GM18508 (cell line): ENCODE results near the gene C11orf24.

Source experiments
- ATAC-seq: cut with Tn5 transposase; IDR thresholded peaks from one replicate; pipeline ENCODE4 v1.9.1; 2021; ENCODE audit warnings: moderate number of reproducible peaks; ENCODE audit not compliant: insufficient read depth, unreplicated experiment

Gene C11orf24

DNA sequence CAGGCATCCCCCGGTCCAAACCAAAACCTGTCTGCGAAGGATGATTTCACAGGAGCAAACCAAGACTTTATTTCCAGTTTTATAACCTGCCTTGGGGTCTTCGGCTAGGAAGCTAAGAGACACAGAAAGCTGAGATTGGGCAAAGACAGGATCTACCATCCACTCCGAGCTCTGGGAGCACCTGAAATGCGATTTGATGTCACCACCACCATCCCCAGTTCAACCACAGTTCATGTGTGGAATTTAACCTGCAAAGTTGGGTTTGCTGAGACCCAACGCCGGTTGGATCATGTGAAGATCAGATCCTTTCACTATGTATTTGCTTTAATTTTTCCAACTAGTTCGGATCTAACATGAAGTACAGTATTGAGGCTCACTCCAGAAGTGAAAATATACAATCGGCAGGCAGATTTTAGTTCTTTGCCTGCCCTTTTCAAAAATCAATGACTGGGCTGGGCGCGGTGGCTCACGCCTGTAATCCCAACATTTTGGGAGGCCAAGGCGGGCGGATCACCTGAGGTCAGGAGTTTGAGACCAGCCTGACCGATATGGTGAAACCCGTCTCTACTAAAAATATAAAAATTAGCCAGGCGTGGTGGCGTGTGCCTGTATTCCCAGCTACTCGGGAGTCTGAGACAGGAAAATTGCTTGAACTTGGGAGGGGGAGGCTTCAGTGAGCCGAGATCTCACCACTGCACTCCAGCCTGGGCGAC is 1.4 kb upstream of the C11orf24 start:
- no peak for ATAC-seq

DNA sequence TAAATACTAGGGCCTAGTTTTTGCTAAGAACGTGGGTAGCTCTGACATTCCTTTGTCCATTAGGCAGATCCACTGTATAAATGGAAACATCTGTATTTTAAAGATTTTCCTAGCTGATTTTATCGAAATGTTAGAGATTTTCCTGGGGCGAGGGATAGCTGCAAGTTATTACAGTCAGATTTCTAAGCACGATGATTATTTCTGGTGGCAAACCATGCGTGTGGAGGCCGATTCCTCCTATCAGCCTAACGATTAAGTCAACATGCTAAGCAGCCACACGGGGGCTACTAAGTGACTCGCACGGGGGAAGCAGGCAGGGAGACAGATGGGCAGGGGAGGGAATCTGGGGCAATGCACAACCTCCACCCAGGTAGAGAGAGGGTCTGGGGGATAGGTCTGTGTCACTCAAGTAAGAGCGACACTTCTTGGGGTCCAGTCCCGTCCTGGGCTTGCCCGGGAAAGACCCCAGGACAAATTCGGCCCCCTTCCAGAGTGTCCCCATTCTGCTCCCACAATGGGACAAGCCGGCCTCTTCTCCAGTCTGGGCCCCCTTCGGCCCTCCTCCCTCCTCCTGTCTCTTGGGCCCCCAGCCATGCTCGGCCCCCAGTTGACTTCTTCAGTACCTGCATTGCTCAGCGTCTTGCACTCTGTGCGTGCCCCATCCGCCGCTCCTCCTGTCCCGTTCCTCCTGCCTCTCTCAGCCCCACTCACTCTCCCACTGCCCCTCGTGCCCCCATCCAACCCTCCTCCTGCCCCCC is 571 bp downstream of the C11orf24 start:
- no peak for ATAC-seq

DNA sequence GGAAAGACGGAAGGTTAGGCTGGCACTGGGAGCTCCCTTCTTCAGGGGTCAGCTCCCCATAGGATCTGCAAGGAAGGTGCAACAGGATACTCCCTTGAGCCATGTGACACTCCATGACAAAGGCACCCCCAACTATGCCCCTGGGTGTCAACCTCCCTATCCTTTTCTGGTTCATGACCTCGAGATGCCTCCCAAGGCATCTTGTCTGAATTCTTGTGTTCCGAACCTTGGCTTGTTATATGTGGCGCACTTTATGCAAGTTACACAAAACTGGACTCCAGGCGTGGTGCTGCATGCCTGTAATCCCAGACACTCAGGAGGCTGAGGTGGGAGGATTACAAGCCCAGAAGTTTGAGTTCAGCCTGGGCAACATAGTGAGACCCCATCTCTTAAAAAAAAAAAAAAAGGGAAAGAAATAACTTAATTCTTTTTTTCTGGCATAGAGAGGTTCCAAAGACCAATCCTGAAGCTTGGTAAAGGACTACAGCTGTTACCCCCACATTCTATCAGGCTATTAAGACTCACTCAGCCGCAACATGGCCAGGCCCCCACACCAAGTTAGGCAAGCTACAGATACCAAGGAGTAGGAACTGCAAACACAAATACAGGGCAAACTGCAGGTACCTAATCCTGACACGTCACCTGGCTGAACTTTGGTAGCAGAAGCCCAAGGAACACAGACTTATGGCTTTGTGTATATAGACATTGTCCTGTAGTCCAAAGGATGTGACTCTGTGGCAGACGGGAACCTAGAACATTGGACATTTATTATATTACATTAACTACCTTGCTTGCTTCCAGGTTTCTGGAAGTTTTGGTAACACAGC is 1.4 kb downstream of the C11orf24 start:
- no peak for ATAC-seq

DNA sequence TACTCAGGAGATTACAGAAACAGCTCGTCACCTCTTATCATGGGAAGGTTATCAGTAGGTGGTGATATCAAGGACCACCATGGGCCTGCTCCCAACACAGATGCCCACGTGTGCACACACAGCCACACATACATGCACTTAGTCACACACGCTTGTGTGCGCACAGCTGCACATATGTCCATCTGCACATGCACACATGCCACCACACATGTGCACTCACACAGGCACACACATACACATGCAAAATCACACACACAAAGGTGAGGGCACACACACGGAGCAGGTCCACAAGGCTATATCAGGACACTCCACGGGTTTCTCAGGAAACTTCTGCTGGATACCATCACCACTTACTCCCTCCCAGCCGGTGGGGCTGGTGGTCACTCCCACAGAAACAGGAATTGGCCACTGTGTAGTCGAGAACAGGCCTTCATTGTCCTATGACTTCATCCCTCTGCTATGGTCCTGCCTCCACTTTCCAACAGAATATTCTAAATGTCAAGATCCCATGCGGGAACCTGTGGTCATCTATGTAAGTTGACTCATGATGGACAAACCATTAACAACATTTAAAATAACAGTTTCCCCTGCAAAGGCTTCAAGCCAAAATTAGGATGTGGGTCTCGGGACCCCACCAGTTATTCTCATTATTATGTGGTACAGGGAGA is 2.2 kb downstream of the C11orf24 start:
- ATAC-seq, result no peak

DNA sequence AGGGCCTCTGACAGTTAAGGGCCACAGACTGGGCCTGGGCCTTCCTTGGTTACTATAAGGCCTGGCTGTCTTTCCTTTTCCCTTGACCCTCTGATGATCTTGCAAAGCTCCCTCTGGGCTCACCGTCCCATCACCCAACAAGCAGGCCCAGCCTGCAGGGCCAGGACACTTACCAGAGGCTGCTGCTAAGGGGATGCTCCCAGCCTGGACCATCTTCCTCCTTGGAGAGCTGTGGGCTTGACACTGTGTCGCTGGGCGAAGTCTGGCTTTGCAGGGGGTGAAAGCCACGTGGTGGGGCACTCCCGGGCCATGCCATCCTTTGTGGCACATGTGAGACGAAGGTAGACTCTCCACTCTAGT is 3.9 kb downstream of the C11orf24 start:
- ATAC-seq, result no peak

DNA sequence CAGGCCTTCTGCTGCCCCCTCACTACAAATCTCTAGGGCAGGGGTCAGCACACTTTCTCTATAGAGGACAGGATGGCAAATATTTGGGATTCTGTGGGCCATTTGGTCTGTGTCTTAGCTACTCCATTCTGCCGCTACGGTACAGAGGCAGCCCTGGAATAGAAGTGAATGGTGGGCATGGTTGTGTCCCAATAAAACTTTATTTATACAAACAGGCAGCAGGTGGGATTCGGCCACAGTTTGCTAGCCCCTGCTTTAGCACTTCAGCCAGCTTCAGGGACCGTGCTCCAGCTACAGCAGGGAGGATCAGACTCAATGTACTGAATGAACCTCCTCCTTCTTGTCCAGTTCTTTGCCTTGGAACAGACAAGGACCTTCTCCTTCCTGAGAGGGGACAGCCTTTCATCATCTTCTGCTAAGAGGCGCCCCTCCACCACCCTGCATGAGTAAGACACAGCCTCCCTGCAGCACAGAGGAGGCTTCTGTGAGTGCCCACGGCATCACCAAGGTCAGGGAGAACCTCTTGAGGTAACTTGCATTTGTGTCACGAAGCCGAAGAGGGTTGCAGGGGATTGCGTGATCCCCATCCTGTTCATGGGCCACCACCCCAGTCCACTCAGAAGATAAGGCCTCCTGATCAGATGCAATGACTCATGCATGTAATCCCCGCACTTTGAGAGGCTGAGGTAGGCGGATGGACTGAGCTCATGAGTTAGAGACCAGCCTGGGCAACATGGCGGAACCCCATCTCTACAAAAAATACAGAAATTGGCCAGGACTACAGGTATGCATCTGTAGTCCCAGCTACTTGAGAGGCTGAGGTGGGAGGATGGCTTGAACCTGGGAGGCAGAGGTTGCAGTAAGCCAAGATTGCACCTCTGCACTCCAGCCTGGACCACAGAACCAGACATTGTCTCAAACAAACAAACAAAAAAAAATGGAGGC is 4.6 kb downstream of the C11orf24 start:
- no peak for ATAC-seq

DNA sequence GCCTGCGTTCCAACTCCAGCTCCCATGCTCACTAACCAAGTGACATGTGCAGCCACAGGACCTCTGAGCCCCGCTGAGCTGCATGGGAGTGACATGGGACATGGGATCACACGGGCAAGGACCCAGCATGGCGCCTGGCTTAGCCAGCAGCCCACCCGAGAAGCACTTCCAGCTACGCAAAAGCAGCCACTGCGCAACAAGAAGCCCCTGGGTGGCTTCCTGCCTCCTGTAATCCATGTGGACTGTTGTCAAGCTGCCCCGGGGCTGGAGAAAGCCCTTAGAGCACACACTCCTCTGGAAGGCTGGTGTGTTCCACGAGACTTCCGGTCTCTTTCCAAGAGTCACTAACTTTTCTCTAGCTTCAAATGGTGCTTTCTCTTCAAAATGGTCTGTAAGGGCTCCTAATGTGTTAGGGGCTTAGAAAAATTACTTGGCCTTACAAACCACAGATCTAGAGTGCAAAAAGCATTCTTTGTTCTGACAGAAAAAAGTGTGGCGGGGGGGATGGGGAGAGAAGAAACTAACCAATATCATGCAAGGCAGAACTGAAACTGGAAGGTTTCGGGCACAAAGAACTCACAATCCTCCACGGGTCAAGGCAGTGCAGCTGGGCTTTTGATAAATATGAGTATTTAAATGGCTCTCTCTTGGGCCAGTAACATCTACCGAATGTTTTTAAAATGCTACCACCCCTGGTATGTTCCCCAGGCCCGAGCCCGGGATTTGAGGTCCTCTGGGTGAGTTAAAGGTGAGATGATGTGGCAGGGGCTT is 5.5 kb downstream of the C11orf24 start:
- ATAC-seq, result no peak

DNA sequence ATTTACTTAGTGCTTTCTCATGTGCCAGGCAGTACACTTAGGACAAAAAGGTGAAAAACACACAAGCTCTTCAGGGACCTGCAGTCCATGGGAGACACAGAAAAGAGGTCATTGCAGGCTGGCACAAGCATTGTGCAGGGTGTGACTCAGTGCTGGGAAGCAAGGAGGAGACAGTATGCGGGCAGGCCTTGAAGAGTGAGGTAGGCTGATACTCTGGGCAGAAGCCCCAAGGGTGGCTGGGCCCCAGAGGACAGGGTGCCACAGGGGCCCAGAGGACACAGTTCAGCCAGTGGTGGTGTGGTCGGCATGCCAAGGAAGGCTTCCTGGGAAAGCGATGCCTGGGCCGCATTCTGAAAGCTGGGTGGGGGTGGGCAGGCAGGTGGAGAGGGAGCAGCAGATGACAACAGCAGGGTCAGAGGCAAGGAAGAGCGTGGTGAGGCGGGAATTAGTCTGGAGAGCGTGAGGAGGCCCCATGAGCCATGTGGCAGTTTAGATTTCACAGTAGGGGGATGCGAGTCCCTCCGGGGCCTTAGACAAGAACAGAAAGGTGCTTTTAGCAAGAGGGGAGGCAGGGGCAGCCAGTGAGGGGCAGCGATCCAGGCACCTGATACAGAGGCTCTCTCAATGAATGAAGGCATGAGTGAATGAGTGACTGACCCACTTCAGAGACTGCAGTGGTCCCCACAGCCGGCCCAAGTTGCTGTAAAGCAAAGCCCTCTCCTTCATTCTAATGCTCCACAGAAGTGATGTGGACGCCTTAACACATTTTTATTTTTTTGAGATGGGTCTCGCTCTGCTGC is 6.8 kb downstream of the C11orf24 start:
- no peak for ATAC-seq

DNA sequence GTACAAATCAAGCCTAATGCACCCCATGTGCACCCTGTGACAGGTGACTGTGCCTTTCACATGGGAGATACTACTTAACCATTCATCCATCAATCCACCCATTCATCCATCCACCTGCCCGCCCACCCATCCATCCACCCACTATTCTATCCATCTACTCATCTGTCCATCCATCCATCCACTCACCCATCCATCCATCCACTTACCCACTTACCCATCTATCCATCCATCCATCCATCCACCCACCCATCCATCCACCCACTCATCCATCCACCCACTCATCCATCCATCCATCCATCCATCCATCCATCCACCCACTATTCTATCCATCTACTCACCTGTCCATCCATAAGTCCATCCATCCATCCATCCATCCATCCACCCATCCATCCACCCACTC is 7.5 kb downstream of the C11orf24 start:
- ATAC-seq, result no peak

DNA sequence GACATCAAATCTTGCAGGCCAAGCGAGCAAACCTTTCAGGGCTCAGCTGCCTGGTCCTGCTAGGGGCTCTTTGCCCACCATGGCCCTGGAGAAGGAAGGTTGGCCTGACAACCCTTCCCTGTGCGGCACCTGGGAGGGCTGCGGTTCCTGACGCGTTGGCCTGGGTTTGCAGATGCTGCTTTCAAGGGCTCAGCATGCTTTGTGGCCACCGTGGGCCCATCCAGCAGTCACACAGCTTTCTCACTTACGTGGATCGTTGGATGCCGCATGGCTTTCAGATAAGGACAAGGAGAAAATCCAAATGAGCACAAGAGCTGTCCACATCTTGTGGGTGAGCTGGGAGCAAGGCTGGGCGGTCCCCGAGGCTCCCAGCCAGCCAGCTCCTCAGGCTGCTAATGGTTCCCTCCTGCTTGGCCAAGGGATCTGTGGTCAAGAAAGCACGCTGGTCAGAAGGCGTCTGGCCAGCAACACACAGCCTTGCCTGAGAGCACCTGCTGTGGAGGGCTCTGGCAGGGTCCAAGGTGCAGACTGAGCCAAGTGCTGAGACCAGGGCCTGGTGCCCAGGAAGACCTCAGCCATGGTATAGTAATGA is 8.2 kb downstream of the C11orf24 start:
- ATAC-seq, result no peak

DNA sequence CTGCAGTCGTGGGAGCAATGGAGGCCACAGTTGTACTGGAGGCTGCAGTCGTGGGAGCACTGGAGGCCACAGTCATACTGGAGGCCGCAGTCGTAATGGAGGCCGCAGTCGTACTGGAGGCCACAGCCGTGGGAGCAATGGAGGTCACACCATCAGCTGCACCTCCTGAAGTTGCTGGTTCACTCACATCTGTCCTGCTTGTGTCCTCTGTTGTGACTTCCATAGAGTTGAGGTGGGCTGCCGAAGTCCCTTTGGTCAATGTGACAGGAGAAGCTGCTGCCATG is 9.3 kb downstream of the C11orf24 start:
- no peak for ATAC-seq

DNA sequence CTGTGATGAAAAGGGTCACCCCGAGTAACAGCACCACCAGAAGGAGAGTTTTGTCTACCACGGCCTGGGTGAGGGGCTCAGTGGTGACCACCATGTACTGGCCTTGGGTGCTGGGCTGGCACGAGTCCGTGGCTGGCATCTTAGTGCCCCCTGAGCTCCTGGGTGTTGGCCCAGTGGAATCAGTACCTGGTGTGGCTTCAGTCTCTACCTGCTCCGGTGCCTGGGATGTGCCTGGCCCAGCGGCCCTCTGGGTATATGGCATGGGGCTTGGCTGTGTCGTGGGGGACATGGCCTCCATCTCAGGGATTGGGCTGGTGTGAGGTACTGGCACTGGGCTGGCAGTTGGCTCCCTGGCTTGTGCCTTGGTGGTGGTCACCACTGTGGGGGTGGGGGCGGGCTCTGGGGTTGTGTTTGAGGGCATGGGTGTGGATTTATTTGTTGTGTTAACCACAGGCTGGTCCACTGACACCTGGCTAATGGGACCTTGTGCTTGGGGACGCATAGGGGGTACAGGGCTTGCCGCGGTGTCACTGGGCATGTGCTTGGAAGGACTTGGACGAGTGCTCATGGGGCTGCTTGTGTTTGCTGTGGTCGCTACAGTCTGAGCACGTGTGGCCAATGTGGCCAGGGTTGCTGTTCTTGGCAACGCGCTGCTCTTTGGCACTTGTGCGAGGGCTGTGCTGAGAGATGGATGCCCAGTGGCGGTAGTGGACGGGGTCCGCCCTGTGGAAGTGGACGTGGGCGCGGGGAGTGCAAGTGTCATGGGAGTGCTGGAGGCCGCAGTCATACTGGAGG is 9.8 kb downstream of the C11orf24 start:
- no peak for ATAC-seq

DNA sequence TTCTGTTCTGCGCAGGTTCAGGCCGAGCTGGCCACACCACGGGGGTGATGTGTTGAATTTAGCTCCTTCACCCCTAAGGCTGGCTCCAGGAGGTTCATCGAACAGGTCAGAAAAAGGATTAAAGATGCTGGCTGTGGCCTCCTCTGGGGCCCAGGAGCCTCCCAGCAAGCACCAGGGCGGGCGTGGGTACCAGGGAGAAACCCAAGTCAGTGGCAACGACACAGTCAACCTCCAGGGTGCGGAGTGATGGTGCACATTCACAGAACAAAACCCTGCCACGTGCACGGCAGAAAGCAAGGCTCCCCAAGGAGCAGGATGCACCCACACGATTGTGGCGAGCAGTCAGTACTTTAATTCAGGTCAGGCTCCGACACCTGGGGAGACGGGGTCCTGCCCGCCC is 10.8 kb downstream of the C11orf24 start:
- no peak for ATAC-seq

DNA sequence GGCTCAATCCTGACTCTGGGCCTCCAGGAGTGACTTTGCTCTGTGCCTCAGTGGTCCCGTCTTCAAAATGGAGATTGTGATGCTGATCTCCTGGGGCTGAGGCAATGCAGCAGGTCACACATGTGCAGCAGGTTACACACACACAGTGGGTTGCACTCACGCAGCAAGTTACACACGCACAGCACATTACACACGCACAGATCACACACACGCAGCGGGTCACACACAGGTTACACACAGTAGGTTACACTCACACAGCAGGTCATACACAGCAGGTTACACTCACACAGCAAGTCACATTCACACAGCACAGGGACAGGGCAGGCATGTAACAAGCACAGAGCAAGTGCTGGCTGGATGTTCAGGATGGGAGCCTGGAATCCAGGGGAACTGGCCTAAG is 11.3 kb downstream of the C11orf24 start:
- ATAC-seq, result no peak

DNA sequence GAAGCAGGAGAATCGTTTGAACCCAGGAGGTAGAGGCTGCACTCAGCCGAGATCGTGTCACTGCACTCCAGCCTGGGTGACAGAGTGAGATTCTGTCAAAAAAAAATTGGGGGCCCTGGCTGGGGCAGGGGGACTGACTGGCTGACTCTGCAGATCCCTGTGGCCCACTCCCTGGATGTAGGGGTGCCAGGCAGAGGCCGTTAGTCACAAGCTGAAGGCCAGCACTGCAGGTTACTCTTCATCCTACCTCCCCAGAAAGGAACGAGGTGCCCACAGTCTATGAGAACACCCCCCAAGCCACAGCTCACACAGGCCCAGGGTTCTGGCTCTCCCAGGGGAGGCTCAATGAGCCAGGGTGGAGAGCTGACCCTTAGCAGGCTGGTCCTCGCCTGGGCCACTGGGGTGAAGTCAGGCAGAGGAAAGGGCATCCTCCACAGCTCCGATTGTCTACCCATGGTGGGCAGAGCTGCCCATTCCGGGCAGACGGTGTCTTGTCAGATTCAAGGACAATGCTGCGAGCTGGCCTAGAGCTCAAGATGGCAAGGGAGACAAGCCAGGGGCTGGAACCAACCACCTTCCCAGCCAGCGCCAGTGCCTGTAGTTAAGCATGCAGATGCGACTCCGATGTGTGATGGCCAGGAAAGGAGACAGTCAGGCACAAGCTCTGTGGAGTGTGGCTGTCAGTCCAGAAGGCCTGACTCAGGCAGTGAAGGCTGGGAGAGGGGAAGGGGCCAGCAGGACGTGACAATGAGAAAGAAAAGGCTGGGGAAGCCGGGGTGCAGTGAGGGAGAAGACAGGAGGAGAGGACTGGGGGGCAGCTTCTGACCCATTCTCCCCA is 12.4 kb downstream of the C11orf24 start:
- no peak for ATAC-seq

DNA sequence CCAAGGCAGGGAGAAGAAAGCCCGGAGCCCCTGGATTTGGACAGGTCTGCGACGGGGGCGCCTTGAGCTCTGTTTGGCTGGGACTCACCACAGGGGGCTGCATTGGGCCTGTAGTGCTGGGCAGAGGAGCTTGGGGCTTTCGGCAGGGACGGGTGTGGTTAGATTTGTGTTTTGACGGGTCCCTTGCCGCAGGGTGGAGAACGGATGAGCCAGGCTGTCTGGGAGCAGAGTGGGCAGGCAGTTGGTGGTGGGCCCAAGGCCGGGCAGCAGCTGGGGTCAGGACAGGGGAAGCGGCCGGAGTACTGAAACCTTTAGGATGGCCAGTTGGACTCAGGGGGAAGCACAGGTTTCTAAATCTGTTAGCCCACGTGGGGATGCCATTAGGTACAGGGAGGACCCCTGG is 13.4 kb downstream of the C11orf24 start:
- ATAC-seq, result no peak
